PC-3 (cell line): ENCODE data around the gene CDC27.

Source experiments
- EZH2 ChIP-seq: fragments of 300-600 bp; sonication (generic); IDR thresholded peaks from one replicate; pipeline ENCODE4 v1.6.1; 2017; ENCODE audit warnings: antibody characterized with exemption, mild to moderate bottlenecking, low read length; ENCODE audit not compliant: unreplicated experiment
- EZH2phosphoT487 ChIP-seq: fragments of 300-600 bp; sonication (generic); IDR thresholded peaks from 2 replicates; pipeline ENCODE4 v1.6.1; 2018; ENCODE audit warnings: mild to moderate bottlenecking, antibody characterized with exemption, low read length, borderline replicate concordance
- TF ChIP-seq, protein P1 (sequence below): fragments of 300-600 bp; sonication (generic); conservative IDR thresholded peaks from 2 replicates; pipeline ENCODE4 v1.5.1; 2017; ENCODE audit warnings: antibody characterized with exemption, low read depth, mild to moderate bottlenecking, low read length

DNA sequence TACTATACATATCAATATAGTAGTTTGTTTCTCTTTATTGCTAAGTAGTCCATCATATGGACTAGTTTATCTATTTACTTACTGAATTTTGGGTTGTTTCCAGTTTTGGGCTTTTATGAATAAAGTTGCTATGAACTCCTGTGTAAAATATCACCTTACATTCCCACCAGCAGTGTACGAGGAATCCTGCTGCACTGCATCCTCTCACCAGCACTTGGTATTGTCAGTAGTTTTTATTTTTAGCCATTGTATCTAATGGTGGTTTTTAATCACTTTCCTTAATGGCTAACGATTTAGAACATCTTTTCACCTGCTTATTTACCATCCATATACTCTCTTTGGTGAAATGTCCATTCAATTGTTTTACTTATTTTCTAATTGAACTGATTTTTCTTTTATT is 24.0 kb downstream of the CDC27 start:
- TF ChIP-seq EZH2phosphoT487 = no peak
- TF ChIP-seq, protein P1, sequence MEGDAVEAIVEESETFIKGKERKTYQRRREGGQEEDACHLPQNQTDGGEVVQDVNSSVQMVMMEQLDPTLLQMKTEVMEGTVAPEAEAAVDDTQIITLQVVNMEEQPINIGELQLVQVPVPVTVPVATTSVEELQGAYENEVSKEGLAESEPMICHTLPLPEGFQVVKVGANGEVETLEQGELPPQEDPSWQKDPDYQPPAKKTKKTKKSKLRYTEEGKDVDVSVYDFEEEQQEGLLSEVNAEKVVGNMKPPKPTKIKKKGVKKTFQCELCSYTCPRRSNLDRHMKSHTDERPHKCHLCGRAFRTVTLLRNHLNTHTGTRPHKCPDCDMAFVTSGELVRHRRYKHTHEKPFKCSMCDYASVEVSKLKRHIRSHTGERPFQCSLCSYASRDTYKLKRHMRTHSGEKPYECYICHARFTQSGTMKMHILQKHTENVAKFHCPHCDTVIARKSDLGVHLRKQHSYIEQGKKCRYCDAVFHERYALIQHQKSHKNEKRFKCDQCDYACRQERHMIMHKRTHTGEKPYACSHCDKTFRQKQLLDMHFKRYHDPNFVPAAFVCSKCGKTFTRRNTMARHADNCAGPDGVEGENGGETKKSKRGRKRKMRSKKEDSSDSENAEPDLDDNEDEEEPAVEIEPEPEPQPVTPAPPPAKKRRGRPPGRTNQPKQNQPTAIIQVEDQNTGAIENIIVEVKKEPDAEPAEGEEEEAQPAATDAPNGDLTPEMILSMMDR = no peak
- TF ChIP-seq EZH2 = no peak
